ENCODE data around the gene CACNA1I. TPM values are rescaled to one million over a fixed set of nuclear protein-coding genes. Genes with fewer than 3 reads are reported as not detected.
A peak's percentile ranks its signal among the peaks of the same experiment; 100 is the strongest.

The CACNA1I gene
- total RNA-seq, 4 donors from 2014 or later = not detected

DNA sequence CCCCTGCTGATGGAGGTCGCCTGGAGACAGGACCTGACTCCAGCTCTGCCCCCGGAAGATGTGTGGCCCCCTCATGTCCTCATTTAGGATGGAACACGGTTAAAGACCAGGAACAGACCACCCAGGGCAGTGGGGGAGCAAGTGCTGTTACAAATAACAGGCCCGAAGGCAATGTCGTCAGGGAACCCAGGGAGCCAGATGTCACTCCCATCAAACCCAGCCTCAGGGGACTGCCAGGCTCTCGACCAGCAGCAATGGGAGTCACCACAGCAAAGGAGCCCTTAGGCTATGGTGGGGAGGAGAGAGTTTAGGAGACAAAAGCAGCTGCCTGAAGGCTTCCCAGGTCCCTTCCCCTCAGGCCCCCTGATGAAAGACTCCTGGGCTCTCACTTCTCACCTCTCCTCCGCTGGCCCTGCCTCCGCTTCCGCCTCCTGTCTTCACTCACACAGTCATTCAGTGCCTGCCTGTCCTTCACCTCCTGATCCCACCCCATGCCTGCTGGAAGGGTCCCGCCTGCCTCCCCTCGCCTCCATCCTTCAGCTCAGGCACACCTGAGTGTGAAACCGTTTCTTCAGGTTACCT lies 42.4 kb upstream of the CACNA1I start:
- peaks cover 71 to 74% of the 10 kb centered on the region in 2 donors for H3K4me1 ChIP-seq
- intact Hi-C loops (cut with DNase I; ENCODE audit: low total_unique reads) = loop anchor here (2.0 to 10.0 kb wide), 7 partner anchors 65 to 1923 kb away; partner anchors contain the start of genes GGA1, MRTFA and SUN2
- TF ChIP-seq, protein P1, sequence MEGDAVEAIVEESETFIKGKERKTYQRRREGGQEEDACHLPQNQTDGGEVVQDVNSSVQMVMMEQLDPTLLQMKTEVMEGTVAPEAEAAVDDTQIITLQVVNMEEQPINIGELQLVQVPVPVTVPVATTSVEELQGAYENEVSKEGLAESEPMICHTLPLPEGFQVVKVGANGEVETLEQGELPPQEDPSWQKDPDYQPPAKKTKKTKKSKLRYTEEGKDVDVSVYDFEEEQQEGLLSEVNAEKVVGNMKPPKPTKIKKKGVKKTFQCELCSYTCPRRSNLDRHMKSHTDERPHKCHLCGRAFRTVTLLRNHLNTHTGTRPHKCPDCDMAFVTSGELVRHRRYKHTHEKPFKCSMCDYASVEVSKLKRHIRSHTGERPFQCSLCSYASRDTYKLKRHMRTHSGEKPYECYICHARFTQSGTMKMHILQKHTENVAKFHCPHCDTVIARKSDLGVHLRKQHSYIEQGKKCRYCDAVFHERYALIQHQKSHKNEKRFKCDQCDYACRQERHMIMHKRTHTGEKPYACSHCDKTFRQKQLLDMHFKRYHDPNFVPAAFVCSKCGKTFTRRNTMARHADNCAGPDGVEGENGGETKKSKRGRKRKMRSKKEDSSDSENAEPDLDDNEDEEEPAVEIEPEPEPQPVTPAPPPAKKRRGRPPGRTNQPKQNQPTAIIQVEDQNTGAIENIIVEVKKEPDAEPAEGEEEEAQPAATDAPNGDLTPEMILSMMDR (IDR thresholded peaks at IDR 0.05 in 4 of 5, conservative IDR thresholded peaks at IDR 0.05 in 1 of 5) = no peak
- no peak for TF ChIP-seq POLR2A (IDR thresholded peaks at IDR 0.05)
- no peaks in the 10 kb centered on the region for H3K9me3 ChIP-seq
- DNase-seq = no peak
- ATAC-seq = no peak
- peak overlapping the region; percentile 64 to 95 (median 86) for H3K27ac ChIP-seq
- in situ Hi-C loops (cut with MboI; ENCODE audit: low sequenced_read_pairs in 4 of 4) = loop anchor here in 3 of 4 donors (25.0 kb wide), 3 partner anchors 509 to 834 kb away; partner anchors contain the start of genes ADSL (in 2 of the 3) and SGSM3 (in 1 of the 3)
- peaks cover 0 to 10% of the 10 kb centered on the region in 2 donors for H3K36me3 ChIP-seq
- H3K27me3 ChIP-seq = no peaks in the 10 kb centered on the region
- peak overlapping the region in 1 of 4 donors; percentile 40 for H3K4me3 ChIP-seq

DNA sequence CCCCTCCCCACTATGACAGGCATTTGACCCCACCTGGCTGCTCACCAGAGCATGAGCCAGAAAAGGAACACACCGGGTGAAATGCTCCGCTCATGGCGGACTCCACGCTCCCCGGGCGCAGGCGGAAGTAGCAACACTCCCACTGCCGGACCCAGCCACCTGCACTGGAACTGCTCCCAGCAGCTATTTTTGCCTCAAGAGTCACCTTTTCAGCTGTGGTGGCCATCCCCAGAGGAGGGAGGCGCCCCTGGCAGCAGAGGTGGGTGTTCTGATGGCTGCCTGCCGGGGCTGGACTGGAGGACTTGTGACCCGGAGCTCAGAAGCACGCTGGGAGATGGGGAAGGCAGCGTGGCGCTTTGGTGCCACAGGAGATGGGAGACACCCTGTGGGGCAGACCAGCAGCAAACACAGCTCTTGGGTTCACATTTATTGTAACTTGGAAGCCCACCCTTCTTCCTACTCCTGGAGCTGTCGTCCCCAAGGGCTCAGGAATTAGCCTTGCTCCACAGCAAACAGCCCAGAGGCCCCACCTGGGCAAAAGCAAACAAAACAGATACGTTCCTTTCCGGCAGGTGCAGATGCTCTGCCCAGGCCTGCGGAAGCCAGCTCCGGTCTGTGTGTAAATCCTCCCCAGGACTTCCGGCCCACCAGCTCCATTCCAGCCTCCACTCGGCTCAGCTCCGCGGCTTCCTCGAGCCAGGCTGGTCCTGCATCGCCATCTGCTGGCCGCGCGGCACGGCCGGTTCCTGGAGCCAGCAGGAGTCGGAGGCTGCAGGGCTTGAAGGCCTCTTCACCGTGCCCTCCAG lies 41.7 kb upstream of the CACNA1I start:
- Histone ChIP-seq H3K4me1 (peaks cover 65 to 67% of the 10 kb centered on the region in 2 donors), H3K27ac (peak overlapping the region; percentile 64 to 95 (median 86)), H3K27me3 (no peaks in the 10 kb centered on the region), H3K36me3 (peaks cover 0 to 5% of the 10 kb centered on the region in 2 donors), H3K4me3 (peak overlapping the region; percentile 20 to 40 (median 32)), H3K9me3 (no peaks in the 10 kb centered on the region)
- in situ Hi-C loops (cut with MboI; ENCODE audit: low sequenced_read_pairs in 4 of 4) = loop anchor here in 3 of 4 donors (25.0 kb wide), 3 partner anchors 508 to 833 kb away; partner anchors contain the start of genes ADSL (in 2 of the 3) and SGSM3 (in 1 of the 3)
- TF ChIP-seq, protein P1 (IDR thresholded peaks at IDR 0.05 in 4 of 5, conservative IDR thresholded peaks at IDR 0.05 in 1 of 5) = peak; percentile 96 to 99 (median 99)
- TF ChIP-seq POLR2A (IDR thresholded peaks at IDR 0.05) = no peak
- intact Hi-C loops (cut with DNase I; ENCODE audit: low total_unique reads) = loop anchor here (1.0 to 10.0 kb wide), 9 partner anchors 36 to 1924 kb away; partner anchors contain the start of genes GGA1, MRTFA and SUN2
- peak; percentile 83 to 86 for DNase-seq
- ATAC-seq = peak; percentile 49 to 51

DNA sequence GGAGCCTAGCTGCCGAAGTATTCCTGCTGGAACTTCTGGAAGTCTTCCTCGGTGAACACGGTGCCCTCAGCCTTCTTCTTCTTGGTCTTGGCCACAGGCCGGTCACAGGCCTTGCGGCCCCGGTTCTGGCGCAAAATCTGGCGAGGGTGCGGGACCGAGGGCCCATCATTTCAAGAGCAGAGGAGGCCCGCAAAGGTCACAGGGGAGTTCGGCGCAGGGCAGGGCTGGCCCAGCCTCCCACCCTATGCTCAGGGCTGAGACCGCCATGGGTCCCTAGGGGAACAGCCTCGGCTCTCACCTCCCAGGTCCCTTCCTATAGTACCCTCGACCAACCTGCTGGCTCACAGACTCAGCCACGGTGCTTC lies 41.1 kb upstream of the CACNA1I start:
- Histone ChIP-seq H3K36me3 (peaks cover 0 to 5% of the 10 kb centered on the region in 2 donors), H3K27me3 (no peaks in the 10 kb centered on the region), H3K9me3 (no peaks in the 10 kb centered on the region), H3K27ac (peak overlapping the region; percentile 17 to 95 (median 79)), H3K4me1 (peaks cover 59 to 63% of the 10 kb centered on the region in 2 donors), H3K4me3 (peak overlapping the region; percentile 3 to 26 (median 16))
- TF ChIP-seq POLR2A (IDR thresholded peaks at IDR 0.05) = no peak
- TF ChIP-seq, protein P1 (IDR thresholded peaks at IDR 0.05 in 4 of 5, conservative IDR thresholded peaks at IDR 0.05 in 1 of 5) = peak in 1 of 5 experiments; percentile 8
- DNase-seq (no peak), ATAC-seq (no peak)
- intact Hi-C loops (cut with DNase I; ENCODE audit: low total_unique reads) = loop anchor here (1.0 to 10.0 kb wide), 9 partner anchors 36 to 1925 kb away; partner anchors contain the start of genes GGA1, MRTFA and SUN2
- in situ Hi-C loops (cut with MboI; ENCODE audit: low sequenced_read_pairs in 4 of 4) = loop anchor here in 3 of 4 donors (25.0 kb wide), 3 partner anchors 508 to 833 kb away; partner anchors contain the start of genes ADSL (in 2 of the 3) and SGSM3 (in 1 of the 3)

DNA sequence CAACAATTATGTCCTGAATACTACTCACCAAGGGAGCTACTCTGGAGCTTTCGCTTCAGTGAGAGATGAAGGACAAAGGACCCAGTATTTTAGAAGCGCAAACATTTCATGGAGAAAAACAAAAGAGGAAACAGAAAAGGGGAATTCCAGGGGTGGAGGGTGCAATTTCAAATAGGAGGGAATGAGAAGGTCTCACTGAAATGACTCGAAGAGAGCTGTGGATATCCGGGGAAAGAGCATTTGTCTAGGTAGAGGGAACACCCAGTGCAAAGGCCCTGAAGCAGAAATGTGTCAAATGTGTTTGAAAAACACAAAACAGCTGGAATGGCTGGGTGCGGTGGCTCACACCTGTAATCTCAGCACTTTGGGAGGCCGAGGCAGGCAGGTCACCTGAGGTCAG lies 40.4 kb upstream of the CACNA1I start:
- H3K4me3 ChIP-seq = no peak overlapping the region
- H3K9me3 ChIP-seq = no peaks in the 10 kb centered on the region
- no peaks in the 10 kb centered on the region for H3K27me3 ChIP-seq
- in situ Hi-C loops (cut with MboI; ENCODE audit: low sequenced_read_pairs in 4 of 4) (loop anchor here in 3 of 4 donors (10.0 to 25.0 kb wide), 5 partner anchors 125 to 832 kb away; partner anchors contain the start of genes ADSL (in 2 of the 3) and SGSM3 (in 1 of the 3)), intact Hi-C loops (cut with DNase I; ENCODE audit: low total_unique reads) (loop anchor here (5.0 kb wide), 3 partner anchors 378 to 817 kb away; partner anchors contain the start of genes ADSL and CBX7)
- peak overlapping the region in 3 of 4 donors; percentile 92 to 95 (median 94) for H3K27ac ChIP-seq
- DNase-seq = no peak
- no peak for TF ChIP-seq POLR2A (IDR thresholded peaks at IDR 0.05)
- TF ChIP-seq, protein P1 (IDR thresholded peaks at IDR 0.05 in 4 of 5, conservative IDR thresholded peaks at IDR 0.05 in 1 of 5) = no peak
- peaks cover 0 to 5% of the 10 kb centered on the region in 2 donors for H3K36me3 ChIP-seq
- H3K4me1 ChIP-seq = peaks cover 53 to 59% of the 10 kb centered on the region in 2 donors
- no peak for ATAC-seq
